Left colon (tissue), 2 donors: ENCODE measurements around the gene MACC1. TPM values are rescaled to one million over a fixed set of nuclear protein-coding genes. Genes with fewer than 3 reads are reported as not detected.
"Not testable (repeated sequence)": the region's sequence is repeated elsewhere in the genome, so short reads cannot be mapped to it uniquely, and the experiment has no call there.

ENCODE experiments used
- ATAC-seq: fragments of 200-7000 bp; cut with Tn5 transposase; one replicate; pipeline ENCODE4 v1.9.1; 2020; ENCODE audit warnings: mild to moderate bottlenecking, moderate library complexity
- DNase-seq, 2 donors: peaks; one replicate each; pipeline ENCODE4 v3.0.0-alpha.2; 2020
- intact Hi-C, 2 donors: fragments of 100-400 bp; cut with DNase I in 1 of 2; cut with micrococcal nuclease in 1 of 2; formaldehyde crosslinking; loops; one replicate each; pipeline versions ENCODE4 v1.11.2 to v1.14.0; 2022; cut with DNase I, micrococcal nuclease
- total RNA-seq, 2 donors: library from RNA; stranded (reverse); fragmentation: NEBNext Ultra II Directional; extraction: Animal tissue kit (Norgen Biotek cat#: 25700); gene quantifications; one replicate each; pipeline ENCODE4 v1.2.1, GENCODE V29; 2021
- donor health status: DM: no; HTN: no; CAD: no.
- donor health status: DM: yes; HTN: yes; CAD: no.

Gene MACC1
- total RNA-seq, 2 donors from 2014 or later: 8.9 to 9.7 TPM

- intact Hi-C loops: no loop called here
Measured at GRCh38 chr7:20214132-20214531, 3.1 kb downstream of the MACC1 start.

DNA sequence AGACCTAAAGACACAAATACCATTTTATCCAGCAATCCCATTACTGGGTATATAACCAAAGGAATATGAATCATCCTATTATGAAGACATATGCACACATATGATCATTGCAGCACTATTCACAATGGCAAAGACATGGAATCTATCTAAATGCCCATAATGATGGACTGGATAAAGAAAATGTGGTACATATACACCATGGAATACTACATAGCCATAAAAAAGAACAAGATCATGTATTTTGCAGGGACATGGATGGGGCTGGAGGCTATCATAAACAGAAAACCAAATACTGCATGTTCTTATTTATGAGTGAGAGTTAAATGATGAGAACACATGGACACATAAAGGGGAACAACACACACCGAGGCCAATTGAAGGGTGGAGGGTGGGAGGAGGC lies 3.8 kb downstream of the MACC1 start:
- DNase-seq (no peak), ATAC-seq (no peak)
- intact Hi-C loops: no loop called here

More at GRCh38 chr7:20214132-20214531, 3.1 kb downstream of the MACC1 start:
- no peak for ATAC-seq
- DNase-seq: no peak

- ATAC-seq: no peak
- DNase-seq: no peak
- intact Hi-C loops: no loop called here
Measured at GRCh38 chr7:20211376-20211775, 5.8 kb downstream of the MACC1 start.

GRCh38 chr7:20208651-20209307 lies 8.4 kb downstream of the MACC1 start:
- ATAC-seq (no peak), DNase-seq (no peak)
- intact Hi-C loops: no loop called here

GRCh38 chr7:20207811-20208210 lies 9.4 kb downstream of the MACC1 start:
- ATAC-seq, DNase-seq, intact Hi-C loops: not testable (repeated sequence)

- ATAC-seq (no peak), DNase-seq (no peak)
- intact Hi-C loops: no loop called here
Measured at GRCh38 chr7:20206104-20206896, 10.9 kb downstream of the MACC1 start.

DNA sequence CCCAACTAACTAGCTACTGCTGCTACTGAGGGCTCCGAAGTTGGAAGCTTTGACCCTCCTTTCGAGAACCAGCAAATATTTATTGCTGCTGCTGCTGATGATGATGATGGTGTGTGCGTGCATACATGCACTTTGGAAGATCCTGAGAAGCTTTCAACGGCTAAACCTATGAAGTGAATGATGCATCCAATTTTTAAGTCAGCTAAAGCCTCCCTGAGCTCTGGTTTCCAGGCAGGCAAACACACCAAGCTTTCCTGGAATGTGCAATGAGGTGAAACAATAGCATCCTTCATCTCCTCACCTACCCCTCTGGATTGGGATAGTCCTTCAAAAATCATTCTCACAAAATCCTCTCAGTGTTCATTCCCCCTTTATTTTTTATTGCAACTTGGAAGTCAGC lies 13.9 kb downstream of the MACC1 start:
- ATAC-seq (no peak), DNase-seq (no peak)
- intact Hi-C loops: no loop called here

DNA sequence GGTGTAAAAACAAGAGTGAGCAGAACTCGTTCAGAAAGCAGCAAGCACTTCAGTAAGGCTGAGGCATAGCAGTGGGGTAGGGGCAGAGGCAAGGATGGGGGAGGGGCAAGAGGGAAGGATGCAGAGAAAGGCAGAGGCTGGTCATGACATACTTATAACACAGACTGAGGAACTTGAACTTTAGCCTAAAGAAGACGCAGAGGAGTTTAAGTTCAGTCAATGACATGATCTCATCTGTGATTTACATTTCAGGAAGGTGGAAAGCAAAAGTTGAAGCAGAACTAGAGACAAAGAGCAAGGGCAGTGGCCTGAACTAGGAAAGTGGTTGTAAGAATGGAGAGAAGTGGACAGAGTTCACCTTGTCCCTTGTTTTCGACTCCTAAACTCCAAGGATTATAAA lies 15.8 kb downstream of the MACC1 start:
- DNase-seq (peak in 1 of 2 donors; percentile 42), ATAC-seq (peak; percentile 66)

DNA sequence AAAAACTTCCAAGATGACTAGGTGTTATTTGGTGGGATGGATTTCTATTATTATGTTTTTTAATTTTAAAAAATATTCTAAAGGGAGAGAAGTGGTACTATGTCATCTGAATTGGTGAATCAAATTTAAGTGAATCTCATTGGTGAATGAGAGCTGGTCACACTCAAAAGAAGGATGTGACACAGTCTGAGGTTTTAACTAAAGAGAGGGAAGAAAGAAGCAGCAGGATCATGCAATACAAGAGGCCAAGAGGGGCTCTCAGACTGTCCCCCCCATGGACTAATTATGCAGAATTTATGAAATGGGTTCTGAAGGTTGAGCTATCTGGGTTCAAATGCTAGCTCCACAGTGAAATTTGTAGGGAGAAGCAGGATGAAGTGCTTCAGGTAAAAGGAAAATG lies 16.2 kb downstream of the MACC1 start:
- DNase-seq (no peak), ATAC-seq (no peak)

More for the DNA sequence above, 15.8 kb downstream of the MACC1 start:
- intact Hi-C loops: no loop called here

GRCh38 chr7:20200361-20200760 lies 16.8 kb downstream of the MACC1 start:
- intact Hi-C loops: no loop called here
- ATAC-seq: peak; percentile 26
- DNase-seq: no peak

More for the DNA sequence above, 16.2 kb downstream of the MACC1 start:
- intact Hi-C loops: no loop called here

DNA sequence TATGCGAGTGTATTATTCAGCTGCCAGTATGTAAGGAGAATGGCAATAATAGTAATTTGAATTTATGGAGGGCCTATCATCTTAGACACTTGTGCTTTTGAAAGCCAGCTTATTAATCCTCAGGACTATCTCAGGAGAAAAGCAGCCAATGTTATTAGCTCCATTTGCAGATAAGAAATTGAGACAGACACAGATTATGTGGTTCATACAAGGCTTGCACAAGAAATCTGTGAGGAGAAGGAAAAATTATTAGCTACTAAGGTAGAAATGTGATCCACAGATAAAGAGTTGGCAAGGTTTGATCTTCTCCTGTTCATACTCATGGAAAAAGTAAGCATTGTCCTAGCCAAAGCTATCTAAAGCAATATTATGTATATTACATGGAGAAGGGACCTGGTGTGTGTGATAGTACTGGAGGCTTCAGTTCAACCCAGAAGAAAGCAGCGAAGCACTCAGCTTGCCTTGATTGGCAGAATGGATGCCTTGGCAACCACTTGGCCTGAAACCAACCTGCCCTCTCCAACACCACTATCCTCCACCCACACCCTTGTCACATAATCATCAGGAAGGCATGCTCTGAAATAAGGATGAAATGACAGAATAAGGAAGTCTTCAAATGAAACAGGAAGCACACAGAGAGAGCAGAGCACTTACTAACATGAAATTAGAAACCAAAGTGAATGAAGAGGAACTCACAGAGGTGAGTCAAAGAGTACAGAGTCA lies 18.0 kb downstream of the MACC1 start:
- DNase-seq: peak; percentile 84 to 87
- intact Hi-C loops: no loop called here
- ATAC-seq: peak; percentile 93

DNA sequence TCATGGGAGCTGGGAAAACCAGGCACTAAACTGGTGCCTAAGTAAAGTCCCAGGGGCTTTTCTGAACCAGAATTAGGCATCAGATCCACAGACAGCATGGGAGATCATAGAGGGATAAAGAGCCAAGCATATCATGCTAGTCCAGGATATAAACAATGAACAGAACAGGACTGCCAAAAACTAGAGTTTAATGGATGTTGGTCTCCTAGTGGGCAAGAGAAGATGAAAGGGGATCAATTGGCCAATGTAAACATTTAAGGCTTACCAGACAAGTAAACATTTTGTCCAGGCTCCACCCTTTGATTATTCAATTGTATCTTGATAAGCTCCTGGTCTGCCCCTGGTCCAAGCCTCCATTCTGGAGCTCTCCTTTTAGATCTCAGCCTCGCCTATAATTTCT lies 18.9 kb downstream of the MACC1 start:
- intact Hi-C loops: no loop called here
- DNase-seq: no peak
- ATAC-seq: no peak

DNA sequence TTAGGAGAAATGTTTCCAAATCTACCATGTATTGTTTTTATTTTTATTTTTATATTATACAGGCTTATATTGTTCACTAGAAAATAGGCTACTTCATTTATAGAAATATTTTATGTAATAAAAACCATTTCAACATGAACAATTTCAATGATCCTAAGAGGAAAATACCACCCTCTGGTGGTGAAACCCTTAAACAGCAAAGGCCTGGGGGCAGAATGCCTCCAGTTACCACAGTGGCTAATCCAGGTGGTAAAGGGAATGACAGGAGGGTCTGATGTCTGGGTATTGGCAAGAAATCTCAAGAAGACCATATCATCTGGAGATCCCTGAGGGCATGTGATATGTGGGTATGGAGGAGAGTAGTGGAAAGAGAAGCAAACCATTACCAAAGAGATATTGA lies 19.3 kb downstream of the MACC1 start:
- DNase-seq (no peak), ATAC-seq (no peak)
- intact Hi-C loops: no loop called here

DNA sequence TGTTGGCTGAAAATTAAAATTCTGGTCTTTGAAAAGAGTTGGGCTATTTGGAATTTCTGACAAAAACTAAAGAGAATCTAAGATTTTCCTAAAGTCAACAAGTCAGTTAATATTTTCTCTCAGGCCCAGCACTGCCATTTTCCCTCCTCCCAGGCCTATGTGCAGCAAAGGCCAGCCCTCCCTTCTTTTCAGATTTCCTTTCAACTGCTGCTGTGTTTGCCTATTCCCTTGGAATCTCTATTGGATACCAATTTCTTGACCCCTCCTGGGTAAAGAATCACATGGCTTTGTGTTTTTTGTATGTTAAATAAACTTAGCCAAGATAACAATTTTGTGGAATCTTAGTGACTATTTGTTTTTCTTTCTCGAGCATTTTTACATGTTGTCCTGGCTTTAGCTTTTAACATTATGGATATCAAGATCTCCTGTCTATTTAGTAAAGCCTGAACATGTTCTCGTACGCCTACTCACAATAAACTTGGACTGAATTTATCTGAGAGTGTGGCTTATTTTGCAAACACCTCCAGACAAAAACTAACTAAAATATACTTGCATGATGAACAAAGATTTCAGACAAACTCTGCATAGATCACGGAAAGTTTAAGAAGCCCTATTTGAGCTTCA lies 19.9 kb downstream of the MACC1 start:
- DNase-seq: no peak
- intact Hi-C loops: no loop called here
- ATAC-seq: no peak

DNA sequence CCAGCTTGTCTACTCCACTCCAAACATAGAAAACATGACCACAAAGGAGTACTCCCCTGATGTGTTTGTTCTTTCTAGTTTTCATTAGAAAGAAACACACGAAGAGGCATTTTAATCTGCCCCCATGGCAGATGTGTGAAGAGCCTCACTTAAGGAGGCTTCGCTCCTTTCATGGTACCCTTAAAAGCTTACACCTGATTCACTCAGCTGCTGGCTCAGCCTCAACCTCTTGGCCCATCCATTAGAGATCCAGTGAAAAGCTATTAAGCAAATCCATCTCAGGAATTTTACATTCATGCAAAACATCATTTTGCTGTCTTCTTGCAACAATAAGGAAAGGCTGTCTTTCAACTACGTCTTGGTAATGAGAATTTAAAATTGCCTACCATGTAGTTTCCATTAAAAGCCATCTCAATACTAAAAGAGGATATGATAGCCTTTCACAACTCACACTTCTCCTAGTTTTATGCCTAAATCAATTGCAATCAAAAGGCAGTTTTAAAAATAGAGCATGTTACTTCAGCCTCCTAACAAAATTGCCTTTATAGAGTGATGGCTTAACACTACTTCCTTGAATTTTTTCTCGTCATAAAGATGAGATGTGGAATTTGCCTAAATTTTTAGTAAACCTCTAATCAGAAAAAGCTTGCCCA lies 22.7 kb downstream of the MACC1 start:
- DNase-seq (no peak), ATAC-seq (no peak)
- intact Hi-C loops: no loop called here

DNA sequence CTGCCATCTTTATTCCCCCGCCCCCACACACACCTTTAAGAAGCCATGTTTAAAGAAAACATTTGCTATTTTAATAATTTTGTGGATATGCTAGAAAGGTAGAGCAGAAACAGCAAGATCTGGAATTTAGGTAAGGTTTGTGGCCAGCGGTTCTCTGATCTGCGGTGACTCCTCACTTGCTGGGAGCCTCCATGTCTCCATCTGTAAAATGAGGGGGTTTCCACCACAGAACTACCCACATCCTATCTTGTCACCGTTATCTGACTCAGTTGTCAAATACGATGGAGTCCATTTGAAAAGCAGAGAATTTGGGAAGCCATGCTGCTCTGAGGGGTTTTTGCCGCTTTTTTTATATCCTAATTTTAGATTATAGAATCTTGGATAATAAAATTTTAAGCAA lies 23.3 kb downstream of the MACC1 start:
- no peak for ATAC-seq
- DNase-seq: no peak
- intact Hi-C loops: no loop called here

DNA sequence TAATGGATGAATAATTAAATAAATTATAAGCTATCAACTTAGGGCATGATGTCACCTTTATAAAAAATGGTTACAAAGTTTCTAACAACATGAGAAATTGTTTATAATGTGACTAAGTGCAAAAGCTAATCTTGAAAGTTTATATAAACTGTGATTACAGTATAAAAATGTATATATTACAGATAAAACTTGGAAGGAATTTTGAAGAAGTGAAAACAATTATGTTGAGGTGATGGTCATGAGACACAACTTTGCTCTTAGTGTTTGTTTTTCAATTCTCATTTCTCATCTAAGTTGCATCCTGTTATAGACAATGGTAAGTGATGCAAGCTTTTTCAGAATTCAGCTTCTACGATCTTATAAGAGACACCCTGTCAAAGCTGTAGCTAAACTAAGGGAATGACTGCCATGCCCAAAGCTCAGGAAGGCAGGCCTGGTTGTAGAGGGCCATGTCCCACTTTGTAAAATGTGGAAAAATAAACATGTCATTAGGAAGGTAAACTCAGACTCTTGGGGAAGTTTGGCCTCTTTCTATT lies 23.9 kb downstream of the MACC1 start:
- DNase-seq: no peak
- intact Hi-C loops: no loop called here
- no peak for ATAC-seq

DNA sequence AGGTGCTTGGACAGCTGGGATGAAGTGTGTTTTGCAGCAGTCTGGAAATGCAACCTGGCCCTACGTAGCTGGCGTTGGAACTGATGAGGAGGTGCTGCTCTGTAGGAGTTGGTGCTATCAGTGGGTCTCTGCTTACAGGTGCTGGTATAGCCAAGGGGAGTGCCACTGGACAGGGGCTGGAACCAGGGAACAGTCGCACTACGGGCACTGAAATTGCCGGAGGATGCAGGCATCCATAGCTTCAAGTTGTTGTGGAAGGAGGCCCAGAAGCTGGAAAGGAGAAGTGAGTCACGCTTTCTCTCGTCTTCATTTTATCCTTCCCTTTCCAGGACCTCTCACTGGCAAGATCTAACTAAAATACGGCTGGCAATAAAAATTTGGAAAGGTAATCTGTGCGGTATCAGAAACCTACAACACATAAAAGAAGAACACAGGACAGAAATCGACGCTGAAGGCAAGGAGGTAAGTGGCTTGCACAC lies 25.8 kb downstream of the MACC1 start:
- DNase-seq: no peak
- ATAC-seq: no peak
- intact Hi-C loops: no loop called here
